Inflammatory macrophage treated with lipopolysaccharide for 1 hour (primary cell): ENCODE data around the gene LRRC58.

Source experiments
- DNase-seq, 2 donors: peaks; one replicate each; pipeline ENCODE4 v3.0.0-alpha.2; 2020 to 2022

Gene LRRC58

GRCh38 chr3:120274739-120275167 is 74.4 kb downstream of the LRRC58 start:
- no peak for DNase-seq
